Vagina (tissue), 2 donors: Measurements from ENCODE around the gene LRRC7. TPM values are rescaled to one million over a fixed set of nuclear protein-coding genes. Genes with fewer than 3 reads are reported as not detected.

ENCODE experiments used
- DNase-seq, 2 donors: peaks; one replicate each; pipeline ENCODE4 v3.0.0-alpha.2; 2017; ENCODE audit errors: extremely low spot score in 2 of 2
- H3K27ac ChIP-seq: fragments of 200-600 bp; sonication (generic); one replicate; pipeline ENCODE4 v1.5.1; 2019
- H3K27me3 ChIP-seq: fragments of 200-600 bp; sonication (generic); one replicate; pipeline ENCODE4 v1.5.1; 2019
- H3K36me3 ChIP-seq, 2 donors: fragments of 200-600 bp; sonication (generic); one replicate each; pipeline ENCODE4 v1.5.1; 2017 to 2019
- H3K4me1 ChIP-seq: fragments of 200-600 bp; sonication (generic); one replicate; pipeline ENCODE4 v1.5.1; 2019
- H3K4me3 ChIP-seq, 2 donors: fragments of 200-600 bp; sonication (generic); 1 replicate in 1 of 2; 2 replicates in 1 of 2; pipeline ENCODE4 v1.5.1; 2016 to 2019
- H3K9me3 ChIP-seq: fragments of 200-600 bp; sonication (generic); one replicate; pipeline ENCODE4 v1.5.1; 2019
- CTCF ChIP-seq, 3 experiments: fragments of 450-650 bp in 2 of 3; fragments of 200-600 bp in 1 of 3; sonication (generic) in 1 of 3; IDR thresholded peaks; one replicate each; pipeline ENCODE4 v1.5.1; 2017 to 2019; ENCODE audit warnings: antibody characterized with exemption in 3 of 3, mild to moderate bottlenecking in 2 of 3, moderate library complexity in 2 of 3
- POLR2A ChIP-seq, 2 donors: fragments of 450-650 bp; IDR thresholded peaks; one replicate each; pipeline ENCODE4 v1.6.1; 2017; ENCODE audit warnings: antibody characterized with exemption in 2 of 2, mild to moderate bottlenecking in 2 of 2, moderate library complexity in 2 of 2
- POLR2AphosphoS5 ChIP-seq, 2 donors: sonication (generic); formaldehyde crosslinking; IDR thresholded peaks; one replicate each; pipeline ENCODE4 v1.9.0; 2017; ENCODE audit warnings: antibody characterized with exemption in 2 of 2, mild to moderate bottlenecking in 2 of 2, low read depth in 1 of 2; ENCODE audit not compliant: insufficient read depth in 1 of 2
- intact Hi-C: fragments of 100-400 bp; cut with DNase I; formaldehyde crosslinking; loops from one replicate; pipeline ENCODE4 v1.15.1; 2023
- total RNA-seq: library from RNA; depleted of rRNA; stranded (reverse); fragments of >200 nt; gene quantifications from one replicate; pipeline ENCODE4 v1.2.3, GENCODE V29; 2016

Gene LRRC7
- total RNA-seq, 1 donor from 2014 or later = not detected

DNA sequence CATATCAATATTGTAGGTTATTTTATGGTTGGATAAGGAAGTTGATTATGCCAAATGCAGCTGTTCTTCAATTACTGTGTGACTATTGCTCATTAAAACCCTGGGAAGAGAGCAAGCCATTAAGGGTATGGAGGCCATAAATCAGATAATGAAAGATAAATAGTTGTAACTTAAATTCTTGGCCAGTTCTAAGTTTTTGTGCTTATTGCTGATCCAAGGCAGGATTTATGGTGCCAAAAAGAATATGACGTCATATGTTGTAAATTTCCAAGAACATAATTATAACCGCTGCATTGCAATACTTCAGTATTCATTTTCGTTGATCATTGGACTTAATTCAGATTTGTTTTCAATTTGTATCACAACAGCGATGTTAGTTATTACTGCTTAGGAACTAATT lies 426.1 kb downstream of the LRRC7 start:
- DNase-seq = no peak
- no peaks in the 10 kb centered on the region for H3K4me1 ChIP-seq
- no peaks in the 10 kb centered on the region for H3K9me3 ChIP-seq
- no peaks in the 10 kb centered on the region for H3K27me3 ChIP-seq
- no peaks in the 10 kb centered on the region for H3K36me3 ChIP-seq
- H3K27ac ChIP-seq = no peak overlapping the region
- intact Hi-C loops = no loop called here
- no peak overlapping the region for H3K4me3 ChIP-seq
- TF ChIP-seq POLR2AphosphoS5 (IDR thresholded peaks at IDR 0.05; ENCODE audit: insufficient read depth in 1 of 2, low read depth in 1 of 2) = no peak
- TF ChIP-seq CTCF (IDR thresholded peaks at IDR 0.05) = no peak

- no peak overlapping the region for H3K27ac ChIP-seq
- H3K27me3 ChIP-seq = no peaks in the 10 kb centered on the region
- DNase-seq = no peak
- H3K36me3 ChIP-seq = no peaks in the 10 kb centered on the region
- intact Hi-C loops = no loop called here
- H3K4me3 ChIP-seq = no peak overlapping the region
- H3K4me1 ChIP-seq = no peaks in the 10 kb centered on the region
- no peaks in the 10 kb centered on the region for H3K9me3 ChIP-seq
- TF ChIP-seq POLR2A (IDR thresholded peaks at IDR 0.05) (no peak), CTCF (IDR thresholded peaks at IDR 0.05) (no peak), POLR2AphosphoS5 (IDR thresholded peaks at IDR 0.05; ENCODE audit: insufficient read depth in 1 of 2, low read depth in 1 of 2) (no peak)
Observed at GRCh38 chr1:69994241-69994640, 426.5 kb downstream of the LRRC7 start.

GRCh38 chr1:69998847-69999246 lies 431.1 kb downstream of the LRRC7 start:
- intact Hi-C loops = no loop called here
- Histone ChIP-seq H3K4me1 (no peaks in the 10 kb centered on the region), H3K4me3 (no peak overlapping the region), H3K27ac (no peak overlapping the region), H3K9me3 (no peaks in the 10 kb centered on the region), H3K36me3 (no peaks in the 10 kb centered on the region), H3K27me3 (no peaks in the 10 kb centered on the region)
- DNase-seq = no peak
- no peak for TF ChIP-seq POLR2AphosphoS5 (IDR thresholded peaks at IDR 0.05; ENCODE audit: insufficient read depth in 1 of 2, low read depth in 1 of 2)
- TF ChIP-seq POLR2A (IDR thresholded peaks at IDR 0.05) = no peak
- TF ChIP-seq CTCF (IDR thresholded peaks at IDR 0.05) = no peak

GRCh38 chr1:70003211-70003908 lies 435.6 kb downstream of the LRRC7 start:
- intact Hi-C loops = no loop called here

More at GRCh38 chr1:70003211-70003908, 435.6 kb downstream of the LRRC7 start:
- TF ChIP-seq POLR2A (IDR thresholded peaks at IDR 0.05) (no peak), POLR2AphosphoS5 (IDR thresholded peaks at IDR 0.05; ENCODE audit: insufficient read depth in 1 of 2, low read depth in 1 of 2) (no peak), CTCF (IDR thresholded peaks at IDR 0.05) (no peak)
- Histone ChIP-seq H3K27ac (no peak overlapping the region), H3K36me3 (no peaks in the 10 kb centered on the region), H3K27me3 (no peaks in the 10 kb centered on the region), H3K4me1 (no peaks in the 10 kb centered on the region), H3K4me3 (no peak overlapping the region), H3K9me3 (no peaks in the 10 kb centered on the region)
- no peak for DNase-seq
